ENCODE measurements around the gene ATPAF2. TPM values are rescaled to one million over a fixed set of nuclear protein-coding genes. Genes with fewer than 3 reads are reported as not detected.

The ATPAF2 gene
- total and polyA plus RNA-seq, 2 experiments from 2014 or later = 24.3 to 25.7 TPM

GRCh38 chr17:17989618-17990017 lies 49.4 kb downstream of the ATPAF2 start:
- Histone ChIP-seq H3K36me3 (ENCODE audit: insufficient read depth) (no peaks in the 10 kb centered on the region), H3K4me1 (ENCODE audit: insufficient read depth) (no peaks in the 10 kb centered on the region; the same call in 1 of the 2 replicates), H3F3A (replicated peaks; ENCODE audit: low read depth) (no peaks in the 10 kb centered on the region), H2AFZ (no peak overlapping the region), H3K4me3 (no peak overlapping the region), H4K20me1 (replicated peaks; ENCODE audit: insufficient read depth) (no peaks in the 10 kb centered on the region), H3K27ac (ENCODE audit: low read depth) (no peak overlapping the region), H3K27me3 (ENCODE audit: insufficient read depth) (no peaks in the 10 kb centered on the region), H3K9me2 (ENCODE audit: insufficient read depth) (no peaks in the 10 kb centered on the region), H3K79me2 (replicated peaks; ENCODE audit: insufficient read depth) (no peaks in the 10 kb centered on the region), H3K4me2 (no peak overlapping the region)
- Mint-ChIP-seq H3K9me3 (no peaks in the 10 kb centered on the region), H3K27me3 (ENCODE audit: insufficient read depth, low read depth, poor library complexity) (peaks cover 2% of the 10 kb centered on the region), H3K27ac (no peak overlapping the region), H3K36me3 (ENCODE audit: low read depth) (no peaks in the 10 kb centered on the region), H3K4me3 (no peak overlapping the region), H3K4me1 (no peaks in the 10 kb centered on the region; the same call in 2 of the 3 replicates)
- no peak for ATAC-seq
- no peak for TF ChIP-seq EZH2 (IDR thresholded peaks at IDR 0.05; ENCODE audit: low read depth, unreplicated experiment)
- TF ChIP-seq ZNF114 (CRISPR knock-in tag; IDR thresholded peaks at IDR 0.05) = no peak
- TF ChIP-seq CREB1 (CRISPR knock-in tag; IDR thresholded peaks at IDR 0.05; ENCODE audit: low read depth) = no peak
- TF ChIP-seq NANOG (IDR thresholded peaks at IDR 0.05; ENCODE audit: borderline replicate concordance) = no peak
- TF ChIP-seq STAT1 (IDR thresholded peaks at IDR 0.05; ENCODE audit: unreplicated experiment) = no peak
- TF ChIP-seq EZH2phosphoT487 (IDR thresholded peaks at IDR 0.05; ENCODE audit: unreplicated experiment) = no peak
- no peak for TF ChIP-seq ZNF462 (CRISPR knock-in tag; IDR thresholded peaks at IDR 0.05)
- no peak for DNase-seq (ENCODE audit: low spot score)

- no peaks in the 10 kb centered on the region for H3K36me3 ChIP-seq (ENCODE audit: insufficient read depth)
- ATAC-seq (no peak), DNase-seq (ENCODE audit: low spot score) (no peak)
- no peaks in the 10 kb centered on the region for H3K9me2 ChIP-seq (ENCODE audit: insufficient read depth)
- H3K4me3 ChIP-seq = no peak overlapping the region
- no peaks in the 10 kb centered on the region for H4K20me1 ChIP-seq (replicated peaks; ENCODE audit: insufficient read depth)
- no peaks in the 10 kb centered on the region for H3K9me3 Mint-ChIP-seq
- no peak overlapping the region for H2AFZ ChIP-seq
- H3K4me1 ChIP-seq (ENCODE audit: insufficient read depth) = no peaks in the 10 kb centered on the region; the same call in 1 of the 2 replicates
- H3K27me3 ChIP-seq (ENCODE audit: insufficient read depth) = no peaks in the 10 kb centered on the region
- no peaks in the 10 kb centered on the region for H3F3A ChIP-seq (replicated peaks; ENCODE audit: low read depth)
- no peaks in the 10 kb centered on the region for H3K36me3 Mint-ChIP-seq (ENCODE audit: low read depth)
- no peak overlapping the region for H3K4me2 ChIP-seq
- H3K79me2 ChIP-seq (replicated peaks; ENCODE audit: insufficient read depth) = no peaks in the 10 kb centered on the region
- H3K4me1 Mint-ChIP-seq = no peaks in the 10 kb centered on the region; the same call in 2 of the 3 replicates
- no peak overlapping the region for H3K27ac ChIP-seq (ENCODE audit: low read depth)
- H3K27ac Mint-ChIP-seq = no peak overlapping the region
- no peak overlapping the region for H3K4me3 Mint-ChIP-seq
- peaks cover 2% of the 10 kb centered on the region for H3K27me3 Mint-ChIP-seq (ENCODE audit: insufficient read depth, low read depth, poor library complexity)
- TF ChIP-seq POLR2AphosphoS5 (IDR thresholded peaks at IDR 0.05; ENCODE audit: low read depth) (no peak), ZNF462 (CRISPR knock-in tag; IDR thresholded peaks at IDR 0.05) (no peak)
These were observed 49.9 kb downstream of the ATPAF2 start for GRCh38 chr17:17989081-17989480.
